Measurements from ENCODE around the gene IGSF21. TPM values are rescaled to one million over a fixed set of nuclear protein-coding genes. Genes with fewer than 3 reads are reported as not detected.

Gene IGSF21
- total RNA-seq, 1 donor from 2014 or later, result 4.4 TPM

DNA sequence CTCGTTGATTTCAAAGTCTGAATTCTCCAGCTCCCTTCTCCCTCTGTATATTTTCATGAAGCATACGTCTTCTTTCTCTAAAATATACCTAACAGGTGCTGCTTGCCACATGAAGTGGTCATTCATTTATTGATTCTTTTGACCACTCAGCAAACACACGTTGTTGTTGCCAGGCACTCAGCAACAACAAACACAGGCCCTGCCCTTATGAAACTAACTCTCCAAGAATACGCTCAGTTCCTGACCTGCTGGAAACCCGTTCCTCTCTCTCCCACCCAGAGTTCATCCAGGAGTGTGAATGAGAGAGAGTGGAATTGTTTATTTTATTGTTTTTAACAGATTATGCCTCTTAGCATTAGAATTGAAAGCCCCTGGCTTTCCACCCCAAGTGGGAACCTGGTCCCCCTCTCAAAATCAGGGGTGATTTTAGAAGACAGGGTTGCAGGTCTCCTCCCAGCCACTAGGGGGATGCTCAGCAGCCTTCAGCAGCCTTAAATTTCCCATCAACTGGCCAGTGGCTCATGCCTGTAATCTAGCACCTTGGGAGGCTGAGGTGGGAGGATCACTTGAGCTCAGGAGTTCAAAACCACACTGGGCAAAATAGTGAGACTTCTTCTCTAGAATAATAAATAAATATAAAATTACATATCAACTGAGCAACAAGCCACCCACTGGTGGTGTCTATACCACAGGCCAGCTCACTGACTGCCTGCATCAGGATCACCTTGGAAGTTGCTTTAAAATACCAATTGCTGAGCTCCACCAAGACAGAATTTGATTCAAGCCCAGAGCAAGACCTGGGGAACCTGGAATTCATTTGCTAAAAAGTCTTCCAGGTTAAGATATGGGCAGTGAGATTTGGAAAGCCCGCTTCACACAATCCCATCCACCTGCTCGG, 192.1 kb downstream of the IGSF21 start:
- Mint-ChIP-seq H3K4me3 (ENCODE audit: unreplicated experiment) (no peak overlapping the region), H3K27me3 (ENCODE audit: unreplicated experiment) (peaks cover 6% of the 10 kb centered on the region), H3K36me3 (ENCODE audit: low read depth, unreplicated experiment) (no peaks in the 10 kb centered on the region), H3K27ac (ENCODE audit: unreplicated experiment) (no peak overlapping the region), H3K9me3 (ENCODE audit: unreplicated experiment) (no peaks in the 10 kb centered on the region), H3K4me1 (ENCODE audit: unreplicated experiment) (no peaks in the 10 kb centered on the region)
- TF ChIP-seq, protein P1, sequence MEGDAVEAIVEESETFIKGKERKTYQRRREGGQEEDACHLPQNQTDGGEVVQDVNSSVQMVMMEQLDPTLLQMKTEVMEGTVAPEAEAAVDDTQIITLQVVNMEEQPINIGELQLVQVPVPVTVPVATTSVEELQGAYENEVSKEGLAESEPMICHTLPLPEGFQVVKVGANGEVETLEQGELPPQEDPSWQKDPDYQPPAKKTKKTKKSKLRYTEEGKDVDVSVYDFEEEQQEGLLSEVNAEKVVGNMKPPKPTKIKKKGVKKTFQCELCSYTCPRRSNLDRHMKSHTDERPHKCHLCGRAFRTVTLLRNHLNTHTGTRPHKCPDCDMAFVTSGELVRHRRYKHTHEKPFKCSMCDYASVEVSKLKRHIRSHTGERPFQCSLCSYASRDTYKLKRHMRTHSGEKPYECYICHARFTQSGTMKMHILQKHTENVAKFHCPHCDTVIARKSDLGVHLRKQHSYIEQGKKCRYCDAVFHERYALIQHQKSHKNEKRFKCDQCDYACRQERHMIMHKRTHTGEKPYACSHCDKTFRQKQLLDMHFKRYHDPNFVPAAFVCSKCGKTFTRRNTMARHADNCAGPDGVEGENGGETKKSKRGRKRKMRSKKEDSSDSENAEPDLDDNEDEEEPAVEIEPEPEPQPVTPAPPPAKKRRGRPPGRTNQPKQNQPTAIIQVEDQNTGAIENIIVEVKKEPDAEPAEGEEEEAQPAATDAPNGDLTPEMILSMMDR (IDR thresholded peaks at IDR 0.05; ENCODE audit: unreplicated experiment), result peak; percentile 86
- DNase-seq (ENCODE audit: low spot score), result peak; percentile 30

GRCh38 chr1:18300376-18300775, 192.8 kb downstream of the IGSF21 start:
- no peaks in the 10 kb centered on the region for H3K9me3 Mint-ChIP-seq (ENCODE audit: unreplicated experiment)
- no peak overlapping the region for H3K27ac Mint-ChIP-seq (ENCODE audit: unreplicated experiment)
- H3K36me3 Mint-ChIP-seq (ENCODE audit: low read depth, unreplicated experiment), result no peaks in the 10 kb centered on the region
- H3K4me1 Mint-ChIP-seq (ENCODE audit: unreplicated experiment), result no peaks in the 10 kb centered on the region
- H3K4me3 Mint-ChIP-seq (ENCODE audit: unreplicated experiment), result no peak overlapping the region
- H3K27me3 Mint-ChIP-seq (ENCODE audit: unreplicated experiment), result peaks cover 2% of the 10 kb centered on the region
- TF ChIP-seq, protein P1 (IDR thresholded peaks at IDR 0.05; ENCODE audit: unreplicated experiment), result no peak
- DNase-seq (ENCODE audit: low spot score), result no peak

GRCh38 chr1:18302788-18303413, 195.3 kb downstream of the IGSF21 start:
- TF ChIP-seq, protein P1 (IDR thresholded peaks at IDR 0.05; ENCODE audit: unreplicated experiment), result peak; percentile 73
- Mint-ChIP-seq H3K4me1 (ENCODE audit: unreplicated experiment) (no peaks in the 10 kb centered on the region), H3K9me3 (ENCODE audit: unreplicated experiment) (no peaks in the 10 kb centered on the region), H3K27me3 (ENCODE audit: unreplicated experiment) (peaks cover 1% of the 10 kb centered on the region), H3K36me3 (ENCODE audit: low read depth, unreplicated experiment) (no peaks in the 10 kb centered on the region), H3K27ac (ENCODE audit: unreplicated experiment) (no peak overlapping the region), H3K4me3 (ENCODE audit: unreplicated experiment) (no peak overlapping the region)
- DNase-seq (ENCODE audit: low spot score), result peak; percentile 40

- TF ChIP-seq, protein P1 (IDR thresholded peaks at IDR 0.05; ENCODE audit: unreplicated experiment), result no peak
- Mint-ChIP-seq H3K4me3 (ENCODE audit: unreplicated experiment) (no peak overlapping the region), H3K4me1 (ENCODE audit: unreplicated experiment) (no peaks in the 10 kb centered on the region), H3K27ac (ENCODE audit: unreplicated experiment) (no peak overlapping the region), H3K27me3 (ENCODE audit: unreplicated experiment) (peaks cover 1% of the 10 kb centered on the region), H3K9me3 (ENCODE audit: unreplicated experiment) (no peaks in the 10 kb centered on the region), H3K36me3 (ENCODE audit: low read depth, unreplicated experiment) (no peaks in the 10 kb centered on the region)
- DNase-seq (ENCODE audit: low spot score), result no peak
Measured at GRCh38 chr1:18304151-18304869, 196.7 kb downstream of the IGSF21 start.
